HepG2 (cell line): ENCODE results near the gene PARVB.

Source experiments
- CHD4 ChIP-seq: fragments of 200-600 bp; sonication (generic); IDR thresholded peaks from 2 replicates; pipeline ENCODE4 v1.7.0; 2017; ENCODE audit warnings: mild to moderate bottlenecking, low read length, borderline replicate concordance
- EZH2 ChIP-seq: conservative IDR thresholded peaks from 2 replicates; pipeline ENCODE4 v1.6.1; 2012; ENCODE audit warnings: mild to moderate bottlenecking, low read depth, low read length, moderate library complexity
- KDM1A ChIP-seq: IDR thresholded peaks from 2 replicates; pipeline ENCODE4 v1.6.1; 2016; ENCODE audit warnings: missing compliant biosample characterization
- KDM5A ChIP-seq: fragments of 200-600 bp; sonication (generic); IDR thresholded peaks from 2 replicates; pipeline ENCODE4 v1.7.0; 2018; ENCODE audit warnings: antibody characterized with exemption, mild to moderate bottlenecking, low read length, borderline replicate concordance
- SUZ12 ChIP-seq: fragments of 150-350 bp; IDR thresholded peaks from 2 replicates; pipeline ENCODE4 v1.6.1; 2014; ENCODE audit warnings: low read depth, low read length
- SYNCRIP ChIP-seq: fragments of 200-400 bp; formaldehyde crosslinking; IDR thresholded peaks from 2 replicates; pipeline ENCODE4 v1.6.1; 2018; ENCODE audit warnings: mild to moderate bottlenecking, low read depth, low read length; ENCODE audit not compliant: insufficient read depth
- TF ChIP-seq, protein P1 (sequence below): sonication (generic); formaldehyde crosslinking; conservative IDR thresholded peaks from 2 replicates; pipeline ENCODE4 v1.4.0; 2020; ENCODE audit warnings: missing genetic modification reagents
- TF ChIP-seq, protein P2 (sequence below): sonication (generic); formaldehyde crosslinking; IDR thresholded peaks from 2 replicates; pipeline ENCODE4 v1.5.0; 2020; ENCODE audit warnings: mild to moderate bottlenecking, missing genetic modification reagents, moderate library complexity
- TF ChIP-seq, protein P3 (sequence below): sonication (generic); formaldehyde crosslinking; IDR thresholded peaks from 2 replicates; pipeline ENCODE4 v1.5.1; 2020; ENCODE audit warnings: mild to moderate bottlenecking, missing genetic modification reagents
- TF ChIP-seq, protein P4 (sequence below): sonication (generic); formaldehyde crosslinking; conservative IDR thresholded peaks from 2 replicates; pipeline ENCODE4 v1.8.0; 2022; ENCODE audit warnings: low read depth, missing genetic modification reagents
- TF ChIP-seq, protein P5 (sequence below): sonication (generic); formaldehyde crosslinking; IDR thresholded peaks from 2 replicates; pipeline ENCODE4 v1.9.0; 2021; ENCODE audit warnings: mild to moderate bottlenecking, missing genetic modification reagents

DNA sequence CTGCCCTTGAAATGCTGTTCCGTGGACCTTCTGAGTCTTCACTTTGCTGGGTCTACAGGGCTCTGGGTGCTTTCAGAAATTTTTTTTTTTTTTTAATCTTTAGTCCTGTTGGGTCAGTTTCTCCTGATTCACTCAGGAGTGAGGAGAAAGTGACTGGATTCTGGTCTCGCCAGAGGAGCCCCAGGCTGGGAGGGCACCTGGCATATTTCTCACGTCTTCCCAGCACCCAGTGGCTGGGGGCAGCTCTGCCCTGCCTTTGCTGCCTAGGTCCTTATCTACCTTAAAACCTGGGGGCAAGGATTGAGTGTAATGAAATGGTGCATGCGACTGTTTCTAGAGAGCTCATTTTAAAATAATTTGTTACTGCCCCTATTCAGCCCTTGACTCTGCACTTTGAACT is 45.5 kb upstream of the PARVB start:
- TF ChIP-seq KDM1A (CRISPR knock-in tag) (no peak), SUZ12 (no peak), EZH2 (no peak), SYNCRIP (no peak), KDM5A (no peak), CHD4 (no peak)
- TF ChIP-seq, protein P1, sequence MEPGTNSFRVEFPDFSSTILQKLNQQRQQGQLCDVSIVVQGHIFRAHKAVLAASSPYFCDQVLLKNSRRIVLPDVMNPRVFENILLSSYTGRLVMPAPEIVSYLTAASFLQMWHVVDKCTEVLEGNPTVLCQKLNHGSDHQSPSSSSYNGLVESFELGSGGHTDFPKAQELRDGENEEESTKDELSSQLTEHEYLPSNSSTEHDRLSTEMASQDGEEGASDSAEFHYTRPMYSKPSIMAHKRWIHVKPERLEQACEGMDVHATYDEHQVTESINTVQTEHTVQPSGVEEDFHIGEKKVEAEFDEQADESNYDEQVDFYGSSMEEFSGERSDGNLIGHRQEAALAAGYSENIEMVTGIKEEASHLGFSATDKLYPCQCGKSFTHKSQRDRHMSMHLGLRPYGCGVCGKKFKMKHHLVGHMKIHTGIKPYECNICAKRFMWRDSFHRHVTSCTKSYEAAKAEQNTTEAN (CRISPR knock-in tag) = no peak
- TF ChIP-seq, protein P2, sequence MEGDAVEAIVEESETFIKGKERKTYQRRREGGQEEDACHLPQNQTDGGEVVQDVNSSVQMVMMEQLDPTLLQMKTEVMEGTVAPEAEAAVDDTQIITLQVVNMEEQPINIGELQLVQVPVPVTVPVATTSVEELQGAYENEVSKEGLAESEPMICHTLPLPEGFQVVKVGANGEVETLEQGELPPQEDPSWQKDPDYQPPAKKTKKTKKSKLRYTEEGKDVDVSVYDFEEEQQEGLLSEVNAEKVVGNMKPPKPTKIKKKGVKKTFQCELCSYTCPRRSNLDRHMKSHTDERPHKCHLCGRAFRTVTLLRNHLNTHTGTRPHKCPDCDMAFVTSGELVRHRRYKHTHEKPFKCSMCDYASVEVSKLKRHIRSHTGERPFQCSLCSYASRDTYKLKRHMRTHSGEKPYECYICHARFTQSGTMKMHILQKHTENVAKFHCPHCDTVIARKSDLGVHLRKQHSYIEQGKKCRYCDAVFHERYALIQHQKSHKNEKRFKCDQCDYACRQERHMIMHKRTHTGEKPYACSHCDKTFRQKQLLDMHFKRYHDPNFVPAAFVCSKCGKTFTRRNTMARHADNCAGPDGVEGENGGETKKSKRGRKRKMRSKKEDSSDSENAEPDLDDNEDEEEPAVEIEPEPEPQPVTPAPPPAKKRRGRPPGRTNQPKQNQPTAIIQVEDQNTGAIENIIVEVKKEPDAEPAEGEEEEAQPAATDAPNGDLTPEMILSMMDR (CRISPR knock-in tag) = no peak
- TF ChIP-seq, protein P3, sequence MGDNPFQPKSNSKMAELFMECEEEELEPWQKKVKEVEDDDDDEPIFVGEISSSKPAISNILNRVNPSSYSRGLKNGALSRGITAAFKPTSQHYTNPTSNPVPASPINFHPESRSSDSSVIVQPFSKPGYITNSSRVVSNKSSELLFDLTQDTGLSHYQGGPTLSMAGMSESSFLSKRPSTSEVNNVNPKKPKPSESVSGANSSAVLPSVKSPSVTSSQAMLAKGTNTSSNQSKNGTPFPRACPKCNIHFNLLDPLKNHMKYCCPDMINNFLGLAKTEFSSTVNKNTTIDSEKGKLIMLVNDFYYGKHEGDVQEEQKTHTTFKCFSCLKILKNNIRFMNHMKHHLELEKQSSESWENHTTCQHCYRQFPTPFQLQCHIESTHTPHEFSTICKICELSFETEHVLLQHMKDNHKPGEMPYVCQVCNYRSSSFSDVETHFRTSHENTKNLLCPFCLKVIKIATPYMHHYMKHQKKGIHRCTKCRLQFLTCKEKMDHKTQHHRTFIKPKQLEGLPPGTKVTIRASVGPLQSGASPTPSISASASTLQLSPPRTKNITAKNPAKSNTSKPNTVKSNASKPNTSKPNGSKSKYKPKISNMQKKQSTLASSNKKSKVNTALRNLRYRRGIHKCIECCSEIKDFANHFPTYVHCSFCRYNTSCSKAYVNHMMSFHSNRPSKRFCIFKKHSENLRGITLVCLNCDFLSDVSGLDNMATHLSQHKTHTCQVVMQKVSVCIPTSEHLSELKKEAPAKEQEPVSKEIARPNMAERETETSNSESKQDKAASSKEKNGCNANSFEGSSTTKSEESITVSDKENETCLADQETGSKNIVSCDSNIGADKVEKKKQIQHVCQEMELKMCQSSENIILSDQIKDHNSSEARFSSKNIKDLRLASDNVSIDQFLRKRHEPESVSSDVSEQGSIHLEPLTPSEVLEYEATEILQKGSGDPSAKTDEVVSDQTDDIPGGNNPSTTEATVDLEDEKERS (CRISPR knock-in tag) = no peak
- TF ChIP-seq, protein P4, sequence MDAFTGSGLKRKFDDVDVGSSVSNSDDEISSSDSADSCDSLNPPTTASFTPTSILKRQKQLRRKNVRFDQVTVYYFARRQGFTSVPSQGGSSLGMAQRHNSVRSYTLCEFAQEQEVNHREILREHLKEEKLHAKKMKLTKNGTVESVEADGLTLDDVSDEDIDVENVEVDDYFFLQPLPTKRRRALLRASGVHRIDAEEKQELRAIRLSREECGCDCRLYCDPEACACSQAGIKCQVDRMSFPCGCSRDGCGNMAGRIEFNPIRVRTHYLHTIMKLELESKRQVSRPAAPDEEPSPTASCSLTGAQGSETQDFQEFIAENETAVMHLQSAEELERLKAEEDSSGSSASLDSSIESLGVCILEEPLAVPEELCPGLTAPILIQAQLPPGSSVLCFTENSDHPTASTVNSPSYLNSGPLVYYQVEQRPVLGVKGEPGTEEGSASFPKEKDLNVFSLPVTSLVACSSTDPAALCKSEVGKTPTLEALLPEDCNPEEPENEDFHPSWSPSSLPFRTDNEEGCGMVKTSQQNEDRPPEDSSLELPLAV (CRISPR knock-in tag) = no peak
- TF ChIP-seq, protein P5, sequence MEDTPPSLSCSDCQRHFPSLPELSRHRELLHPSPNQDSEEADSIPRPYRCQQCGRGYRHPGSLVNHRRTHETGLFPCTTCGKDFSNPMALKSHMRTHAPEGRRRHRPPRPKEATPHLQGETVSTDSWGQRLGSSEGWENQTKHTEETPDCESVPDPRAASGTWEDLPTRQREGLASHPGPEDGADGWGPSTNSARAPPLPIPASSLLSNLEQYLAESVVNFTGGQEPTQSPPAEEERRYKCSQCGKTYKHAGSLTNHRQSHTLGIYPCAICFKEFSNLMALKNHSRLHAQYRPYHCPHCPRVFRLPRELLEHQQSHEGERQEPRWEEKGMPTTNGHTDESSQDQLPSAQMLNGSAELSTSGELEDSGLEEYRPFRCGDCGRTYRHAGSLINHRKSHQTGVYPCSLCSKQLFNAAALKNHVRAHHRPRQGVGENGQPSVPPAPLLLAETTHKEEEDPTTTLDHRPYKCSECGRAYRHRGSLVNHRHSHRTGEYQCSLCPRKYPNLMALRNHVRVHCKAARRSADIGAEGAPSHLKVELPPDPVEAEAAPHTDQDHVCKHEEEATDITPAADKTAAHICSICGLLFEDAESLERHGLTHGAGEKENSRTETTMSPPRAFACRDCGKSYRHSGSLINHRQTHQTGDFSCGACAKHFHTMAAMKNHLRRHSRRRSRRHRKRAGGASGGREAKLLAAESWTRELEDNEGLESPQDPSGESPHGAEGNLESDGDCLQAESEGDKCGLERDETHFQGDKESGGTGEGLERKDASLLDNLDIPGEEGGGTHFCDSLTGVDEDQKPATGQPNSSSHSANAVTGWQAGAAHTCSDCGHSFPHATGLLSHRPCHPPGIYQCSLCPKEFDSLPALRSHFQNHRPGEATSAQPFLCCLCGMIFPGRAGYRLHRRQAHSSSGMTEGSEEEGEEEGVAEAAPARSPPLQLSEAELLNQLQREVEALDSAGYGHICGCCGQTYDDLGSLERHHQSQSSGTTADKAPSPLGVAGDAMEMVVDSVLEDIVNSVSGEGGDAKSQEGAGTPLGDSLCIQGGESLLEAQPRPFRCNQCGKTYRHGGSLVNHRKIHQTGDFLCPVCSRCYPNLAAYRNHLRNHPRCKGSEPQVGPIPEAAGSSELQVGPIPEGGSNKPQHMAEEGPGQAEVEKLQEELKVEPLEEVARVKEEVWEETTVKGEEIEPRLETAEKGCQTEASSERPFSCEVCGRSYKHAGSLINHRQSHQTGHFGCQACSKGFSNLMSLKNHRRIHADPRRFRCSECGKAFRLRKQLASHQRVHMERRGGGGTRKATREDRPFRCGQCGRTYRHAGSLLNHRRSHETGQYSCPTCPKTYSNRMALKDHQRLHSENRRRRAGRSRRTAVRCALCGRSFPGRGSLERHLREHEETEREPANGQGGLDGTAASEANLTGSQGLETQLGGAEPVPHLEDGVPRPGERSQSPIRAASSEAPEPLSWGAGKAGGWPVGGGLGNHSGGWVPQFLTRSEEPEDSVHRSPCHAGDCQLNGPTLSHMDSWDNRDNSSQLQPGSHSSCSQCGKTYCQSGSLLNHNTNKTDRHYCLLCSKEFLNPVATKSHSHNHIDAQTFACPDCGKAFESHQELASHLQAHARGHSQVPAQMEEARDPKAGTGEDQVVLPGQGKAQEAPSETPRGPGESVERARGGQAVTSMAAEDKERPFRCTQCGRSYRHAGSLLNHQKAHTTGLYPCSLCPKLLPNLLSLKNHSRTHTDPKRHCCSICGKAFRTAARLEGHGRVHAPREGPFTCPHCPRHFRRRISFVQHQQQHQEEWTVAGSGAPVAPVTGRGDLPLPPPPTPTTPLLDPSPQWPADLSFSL (CRISPR knock-in tag) = no peak
